ENCODE measurements around the gene OR11L1.

OR11L1 gene

DNA sequence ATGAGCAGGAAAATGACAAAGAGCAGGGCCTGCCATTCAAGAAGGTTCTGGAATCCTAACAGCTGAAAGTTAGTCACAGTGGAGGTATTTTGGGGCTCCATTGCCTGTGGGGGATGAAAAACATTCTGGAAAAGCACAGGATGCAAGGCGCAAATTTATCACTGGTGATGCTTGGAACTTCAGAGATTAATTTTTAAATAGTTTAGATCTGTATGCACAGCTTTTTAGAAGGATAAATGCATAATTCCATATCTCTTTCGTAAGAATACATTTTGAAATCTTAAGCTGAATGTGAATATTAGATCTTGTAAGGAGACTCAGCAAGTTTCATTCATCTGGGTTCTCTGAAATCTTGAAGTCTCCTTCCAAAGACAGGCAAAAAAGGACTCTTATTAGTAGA is at the start of gene OR11L1:
Gene OR11L1 (minus strand): TSS at position 101 of the 400 bp plus-strand sequence. CDS start 0 bp downstream, at position 101.
- DNase-seq = no peak

DNA sequence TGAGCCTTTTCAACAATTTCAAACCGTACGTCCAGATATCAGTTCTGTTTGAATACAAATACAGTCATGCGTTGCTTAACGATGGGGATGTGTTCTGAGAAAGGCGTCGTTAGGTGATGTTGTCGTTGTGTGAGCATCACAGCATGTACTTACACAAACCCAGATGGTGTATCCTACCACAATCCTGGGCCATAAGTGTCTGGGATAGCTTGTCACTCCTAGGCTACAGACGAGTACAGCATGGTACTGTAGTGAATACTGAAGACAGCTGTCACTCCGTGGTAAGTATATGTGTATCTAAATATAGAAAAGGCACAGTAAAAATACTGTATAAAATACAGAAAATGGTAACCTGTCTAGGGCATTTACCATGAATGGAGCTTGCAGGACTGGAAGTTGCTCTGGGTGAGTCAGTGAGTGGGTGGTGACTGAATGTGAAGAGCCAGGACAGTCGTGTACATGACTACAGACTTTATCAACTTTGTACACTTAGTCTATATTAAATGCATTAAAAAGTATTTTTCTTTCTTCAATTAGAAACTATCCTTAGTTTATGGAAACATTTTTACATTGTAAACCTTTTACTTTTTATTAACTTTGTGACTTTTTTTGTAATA is 43.2 kb upstream of the OR11L1 start:
- no peak for DNase-seq

- no peak for DNase-seq
Observed at GRCh38 chr1:247883346-247883745, 41.6 kb upstream of the OR11L1 start.

- DNase-seq = no peak
Observed at GRCh38 chr1:247865416-247865815, 23.7 kb upstream of the OR11L1 start.

DNA sequence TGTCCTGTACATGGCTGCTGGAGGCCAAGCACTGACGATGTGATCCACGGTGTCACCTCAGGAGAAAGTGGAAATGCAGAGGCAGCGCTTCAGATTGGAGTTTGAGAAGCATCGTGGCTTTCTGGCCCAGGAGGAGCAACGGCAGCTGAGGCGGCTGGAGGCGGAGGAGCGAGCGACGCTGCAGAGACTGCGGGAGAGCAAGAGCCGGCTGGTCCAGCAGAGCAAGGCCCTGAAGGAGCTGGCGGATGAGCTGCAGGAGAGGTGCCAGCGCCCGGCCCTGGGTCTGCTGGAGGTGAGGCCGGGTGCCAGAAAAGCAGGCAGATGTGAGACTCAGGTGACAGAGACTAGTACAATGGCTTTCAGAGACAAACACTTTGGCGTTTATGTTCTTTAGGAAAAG is 22.9 kb upstream of the OR11L1 start:
- DNase-seq = no peak

DNA sequence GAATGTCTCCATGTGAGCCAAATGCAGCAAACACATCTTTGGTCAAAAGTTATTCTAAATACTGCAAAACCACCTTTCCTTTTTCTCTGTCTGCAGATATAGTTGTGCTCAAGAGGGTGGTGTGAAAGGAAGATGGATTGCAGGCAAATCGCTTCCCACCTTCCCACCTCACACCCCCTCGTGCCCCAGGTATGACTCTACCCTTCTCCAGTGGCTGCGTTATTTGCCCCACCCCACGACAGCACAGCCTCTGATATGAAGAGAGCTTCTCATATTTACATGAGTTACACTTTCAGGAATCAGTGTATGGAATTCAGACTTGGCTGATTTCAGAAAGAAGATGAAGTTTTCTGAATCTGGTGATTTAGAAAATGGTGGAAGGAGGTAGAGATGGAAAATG is 21.1 kb upstream of the OR11L1 start:
- no peak for DNase-seq

- no peak for DNase-seq
Observed at GRCh38 chr1:247857985-247858619, 16.4 kb upstream of the OR11L1 start.

DNA sequence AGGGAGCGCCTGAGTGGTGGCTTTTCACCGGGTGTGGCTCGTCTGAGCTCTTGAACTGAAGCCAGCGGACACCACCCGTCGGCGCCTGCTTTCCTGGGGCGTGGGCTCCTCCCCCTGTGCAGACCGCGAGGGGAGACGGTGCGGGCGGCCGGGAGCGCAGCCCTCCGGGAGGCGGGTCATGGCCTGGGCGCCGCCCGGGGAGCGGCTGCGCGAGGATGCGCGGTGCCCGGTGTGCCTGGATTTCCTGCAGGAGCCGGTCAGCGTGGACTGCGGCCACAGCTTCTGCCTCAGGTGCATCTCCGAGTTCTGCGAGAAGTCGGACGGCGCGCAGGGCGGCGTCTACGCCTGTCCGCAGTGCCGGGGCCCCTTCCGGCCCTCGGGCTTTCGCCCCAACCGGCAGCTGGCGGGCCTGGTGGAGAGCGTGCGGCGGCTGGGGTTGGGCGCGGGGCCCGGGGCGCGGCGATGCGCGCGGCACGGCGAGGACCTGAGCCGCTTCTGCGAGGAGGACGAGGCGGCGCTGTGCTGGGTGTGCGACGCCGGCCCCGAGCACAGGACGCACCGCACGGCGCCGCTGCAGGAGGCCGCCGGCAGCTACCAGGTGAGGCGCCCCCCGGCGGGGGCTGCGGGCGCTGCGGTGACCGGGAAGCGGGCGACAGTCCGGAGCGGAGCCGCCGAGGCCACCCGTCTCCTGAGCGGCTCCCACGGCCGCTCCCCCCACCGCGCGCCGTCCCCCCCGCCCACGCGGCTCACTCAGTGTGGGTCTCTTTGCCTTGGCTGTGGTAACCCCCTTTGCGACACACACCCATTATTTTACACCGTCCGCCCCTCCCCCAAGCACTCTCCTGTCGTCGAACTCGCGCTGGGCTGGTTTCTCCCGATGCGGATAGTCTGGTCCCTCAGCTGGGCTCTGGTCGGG is 15.6 kb upstream of the OR11L1 start, which contains the start of gene TRIM58:
Gene TRIM58 (plus strand): TSS at position 119 of the 916 bp plus-strand sequence. CDS start 60 bp downstream, at position 179.
- DNase-seq = no peak

DNA sequence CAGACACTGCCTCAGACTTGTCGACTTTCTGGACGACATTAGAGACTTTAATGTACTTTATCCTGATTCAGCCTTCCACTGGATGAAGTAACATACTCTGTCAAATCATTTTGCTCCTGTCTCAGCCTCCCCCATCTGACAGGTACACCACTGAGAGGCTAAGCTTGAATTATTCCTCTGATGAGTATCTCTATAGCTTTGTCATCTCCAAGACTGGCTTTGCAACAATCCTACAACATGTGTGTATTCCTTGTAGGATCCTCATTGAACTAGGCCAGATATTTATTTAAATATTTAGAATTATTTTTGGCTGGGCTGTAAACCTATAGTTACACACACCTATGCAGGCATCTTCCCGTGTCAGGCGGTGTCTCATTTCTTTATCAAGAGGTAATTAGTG is 14.2 kb upstream of the OR11L1 start:
- DNase-seq = no peak

DNA sequence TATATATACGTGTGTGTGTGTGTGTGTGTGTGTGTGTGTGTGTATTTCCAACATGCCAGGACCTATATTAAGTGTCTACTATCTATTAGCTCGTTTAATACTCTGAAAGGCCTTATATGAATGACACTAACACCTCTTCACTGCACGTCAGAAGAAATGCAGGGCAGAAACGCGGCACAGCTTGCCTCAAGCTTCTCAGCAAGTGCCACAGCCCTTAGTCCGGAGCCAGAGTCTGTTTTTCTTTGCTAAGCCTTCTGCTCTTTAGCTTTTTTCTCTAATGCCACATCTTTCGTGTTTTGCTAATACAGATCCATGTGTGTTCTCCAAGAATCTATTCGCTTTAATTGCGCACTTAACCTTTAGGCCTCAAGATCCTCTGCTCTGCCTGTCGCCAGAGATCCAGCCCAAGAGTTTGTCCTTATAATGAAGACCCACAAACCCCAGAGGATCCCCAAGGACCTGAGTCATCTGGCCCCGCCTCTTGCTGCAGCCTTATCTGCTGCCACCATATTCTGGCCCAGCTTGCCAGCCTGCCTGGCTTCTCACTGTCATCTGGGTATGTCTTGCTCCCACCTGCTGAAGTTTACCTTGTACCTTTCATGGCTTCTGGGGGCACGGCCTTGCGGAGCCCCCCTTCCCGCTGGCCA is 13.3 kb upstream of the OR11L1 start:
- no peak for DNase-seq

- DNase-seq = no peak
Observed at GRCh38 chr1:247849616-247850015, 7.9 kb upstream of the OR11L1 start.

DNA sequence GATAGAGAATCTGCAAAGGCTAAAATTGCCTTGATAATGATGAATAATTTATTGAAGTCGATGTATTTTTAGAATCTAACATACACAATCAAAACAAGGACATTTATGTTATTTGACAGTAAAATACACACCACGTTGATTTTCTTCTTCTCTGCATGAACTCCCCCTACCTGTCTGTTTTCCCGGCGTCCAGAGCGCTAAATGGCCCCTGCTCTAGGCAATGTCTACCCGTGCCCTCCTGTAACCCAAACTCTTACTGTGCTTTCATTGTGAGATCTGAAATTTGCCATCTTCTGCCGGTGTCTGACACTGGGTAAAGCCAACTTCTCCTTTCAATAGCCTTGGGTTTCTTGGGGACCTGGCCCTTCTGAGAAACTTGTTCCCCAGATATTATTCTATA is 6.7 kb upstream of the OR11L1 start:
- no peak for DNase-seq

DNA sequence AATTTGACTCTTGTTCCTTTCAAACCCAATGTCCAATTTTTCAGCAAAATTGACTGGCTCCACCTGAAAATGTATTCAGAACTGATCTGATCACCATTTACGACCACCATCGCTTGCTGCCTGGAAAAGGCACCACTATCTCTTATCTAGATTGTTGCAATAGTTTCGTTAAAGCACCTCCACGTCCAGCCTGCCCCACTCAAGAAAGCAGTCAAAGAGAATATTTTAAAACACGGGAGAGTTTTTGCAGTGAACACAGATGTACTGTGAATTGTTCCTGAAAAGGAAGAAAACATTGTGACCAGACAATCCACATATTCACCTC is 4.0 kb upstream of the OR11L1 start:
- DNase-seq = no peak

- no peak for DNase-seq
Observed at GRCh38 chr1:247845011-247845692, 3.5 kb upstream of the OR11L1 start.

DNA sequence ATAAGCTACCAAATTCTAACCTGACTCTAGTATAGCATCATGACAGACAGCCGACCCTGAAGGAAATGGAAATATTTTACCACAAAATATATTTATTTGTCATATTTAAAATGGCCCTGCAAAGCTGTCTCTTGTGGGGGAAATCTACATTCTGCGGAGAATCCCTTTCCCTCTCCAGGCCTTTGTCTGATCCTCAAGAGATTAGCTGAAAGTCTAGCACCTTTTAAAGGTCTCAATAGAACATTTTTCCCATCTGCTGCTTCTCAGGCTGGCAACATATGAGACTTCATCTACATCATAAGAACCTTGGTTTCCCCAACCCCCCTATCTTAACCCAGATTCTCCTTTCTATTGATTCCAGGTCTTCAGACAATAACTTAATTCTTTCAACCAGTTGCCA is 1.7 kb upstream of the OR11L1 start:
- DNase-seq = no peak

GRCh38 chr1:247840818-247841217 is 878 bp downstream of the OR11L1 start:
- no peak for DNase-seq

DNA sequence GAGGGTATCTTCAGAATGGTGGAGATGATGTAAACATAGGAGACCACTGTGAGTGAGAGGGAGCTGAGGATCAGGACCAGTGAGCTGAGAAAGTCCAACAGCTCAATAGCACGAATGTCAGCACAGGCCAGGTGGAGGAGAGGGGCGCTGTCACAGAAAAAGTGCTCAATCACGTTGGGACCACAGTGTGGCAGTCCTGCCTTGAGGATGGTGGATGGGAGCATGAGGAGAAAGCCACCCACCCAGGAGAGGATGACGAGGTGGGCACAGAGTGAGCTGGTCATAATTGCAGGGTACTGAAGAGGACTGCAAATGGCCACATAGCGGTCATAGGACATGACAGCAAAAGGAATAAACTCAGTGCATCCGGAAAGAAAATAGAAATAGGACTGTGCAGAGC is 8.1 kb downstream of the OR11L1 start:
- DNase-seq = no peak

DNA sequence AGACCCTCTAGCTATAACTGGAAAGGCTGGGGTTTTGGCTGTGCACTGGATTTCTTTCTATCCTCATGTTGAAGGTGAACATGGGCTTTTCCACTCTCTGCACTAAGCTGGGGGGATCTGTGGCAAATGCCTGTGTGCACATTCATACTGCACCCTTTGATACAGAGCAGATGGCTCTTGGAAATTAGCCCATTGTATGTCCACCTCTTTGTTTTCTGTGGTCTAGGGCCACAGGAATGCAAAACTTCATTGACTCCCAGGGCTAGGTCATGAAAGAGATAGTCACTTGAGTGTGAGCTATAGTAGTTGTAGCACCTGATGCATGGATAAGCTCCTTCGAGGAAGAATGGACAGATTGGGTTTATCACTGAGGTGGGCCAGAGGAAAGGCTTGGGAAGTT is 12.0 kb downstream of the OR11L1 start:
- no peak for DNase-seq

GRCh38 chr1:247825362-247825761 is 16.3 kb downstream of the OR11L1 start:
- no peak for DNase-seq

DNA sequence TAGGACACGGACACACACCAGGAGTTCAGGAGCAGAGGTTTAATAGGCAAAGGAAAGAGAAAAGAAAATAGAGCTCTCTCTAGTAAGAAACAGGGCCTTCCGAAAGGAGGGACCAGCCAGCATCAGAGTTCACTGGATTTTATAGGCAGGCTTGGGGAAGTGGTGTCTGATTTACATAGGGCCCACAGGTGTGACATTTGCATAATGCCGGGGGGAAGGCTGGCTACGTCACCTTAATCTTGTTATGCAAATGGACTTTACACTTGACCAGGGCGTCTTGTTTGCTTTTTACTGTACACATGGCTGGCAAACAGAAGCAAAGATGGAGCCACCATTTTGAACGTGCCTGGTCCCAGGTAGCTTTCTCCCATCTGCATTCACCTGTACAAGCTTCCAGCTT is 17.7 kb downstream of the OR11L1 start, which contains the start of gene OR14A16:
Gene OR14A16 (minus strand): TSS at position 97 of the 400 bp plus-strand sequence. CDS start 8,390 bp downstream, outside the sequence.
- DNase-seq = no peak

DNA sequence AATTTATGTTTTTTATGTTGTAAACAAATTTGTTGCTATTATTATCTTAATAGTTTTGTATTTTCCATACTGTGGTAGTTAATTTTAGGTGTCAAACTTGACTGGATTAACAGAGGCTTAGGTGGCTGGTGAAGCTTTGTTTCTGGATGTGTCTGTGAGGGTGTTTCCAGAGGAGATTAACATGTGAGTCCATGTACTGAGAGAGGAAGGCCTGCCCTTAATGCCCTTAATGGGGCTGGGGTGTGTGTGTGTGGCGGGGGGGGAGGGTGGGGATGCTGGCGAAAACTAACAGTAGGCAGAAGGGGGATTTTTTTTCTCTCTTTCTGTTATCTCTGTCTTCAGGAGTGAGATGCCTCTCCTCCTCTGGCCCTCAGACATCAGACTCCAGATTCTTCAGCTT is 19.6 kb downstream of the OR11L1 start:
- DNase-seq = no peak

- DNase-seq = no peak
Observed at GRCh38 chr1:247812637-247813036, 29.1 kb downstream of the OR11L1 start.

- no peak for DNase-seq
Observed at GRCh38 chr1:247797518-247797917, 44.2 kb downstream of the OR11L1 start.

Data from NCI-H187 treated with DMSO at 0.1 percent for 48 hours (cell line).